Activated T-cell treated with anti-CD3 and anti-CD28 coated beads for 24 hours (primary cell): ENCODE data around the gene AADAC.
"Not testable (repeated sequence)": the region's sequence is repeated elsewhere in the genome, so short reads cannot be mapped to it uniquely, and the experiment has no call there.

Experiments used
- DNase-seq: peaks from one replicate; pipeline ENCODE4 v3.0.0-alpha.2; 2020; ENCODE audit warnings: low read depth

The AADAC gene

GRCh38 chr3:151813799-151814198 is at the start of gene AADAC:
AADAC (plus strand) TSS chr3:151814116; CDS start chr3:151814163, 47 bp downstream.
- no peak for DNase-seq

GRCh38 chr3:151764699-151765098 is 49.2 kb upstream of the AADAC start:
- not testable (repeated sequence) for DNase-seq

- no peak for DNase-seq
Measured at GRCh38 chr3:151765685-151766084, 48.2 kb upstream of the AADAC start.

- DNase-seq = no peak
Measured at GRCh38 chr3:151766454-151766853, 47.5 kb upstream of the AADAC start.

- DNase-seq = no peak
Measured at GRCh38 chr3:151768393-151768930, 45.5 kb upstream of the AADAC start.

- DNase-seq = no peak
Measured at GRCh38 chr3:151769175-151769574, 44.7 kb upstream of the AADAC start.

- no peak for DNase-seq
Measured at GRCh38 chr3:151770956-151771355, 43.0 kb upstream of the AADAC start.

- DNase-seq = no peak
Measured at GRCh38 chr3:151772825-151773480, 41.0 kb upstream of the AADAC start.

- no peak for DNase-seq
Measured at GRCh38 chr3:151774235-151774634, 39.7 kb upstream of the AADAC start.

GRCh38 chr3:151774910-151775309 is 39.0 kb upstream of the AADAC start:
- no peak for DNase-seq

GRCh38 chr3:151775314-151776258 is 38.3 kb upstream of the AADAC start:
- DNase-seq = no peak

GRCh38 chr3:151776259-151776740 is 37.6 kb upstream of the AADAC start:
- no peak for DNase-seq

GRCh38 chr3:151777880-151778279 is 36.0 kb upstream of the AADAC start:
- no peak for DNase-seq

GRCh38 chr3:151787626-151788025 is 26.3 kb upstream of the AADAC start:
- DNase-seq = no peak

GRCh38 chr3:151788401-151788800 is 25.5 kb upstream of the AADAC start:
- no peak for DNase-seq

- no peak for DNase-seq
Measured at GRCh38 chr3:151789853-151790463, 24.0 kb upstream of the AADAC start.

- not testable (repeated sequence) for DNase-seq
Measured at GRCh38 chr3:151790763-151791162, 23.2 kb upstream of the AADAC start.

GRCh38 chr3:151792411-151792810 is 21.5 kb upstream of the AADAC start:
- DNase-seq = no peak

- no peak for DNase-seq
Measured at GRCh38 chr3:151793636-151794035, 20.3 kb upstream of the AADAC start.

GRCh38 chr3:151794080-151794479 is 19.8 kb upstream of the AADAC start:
- DNase-seq = no peak

GRCh38 chr3:151795276-151795675 is 18.6 kb upstream of the AADAC start:
- no peak for DNase-seq

GRCh38 chr3:151796105-151796680 is 17.7 kb upstream of the AADAC start:
- DNase-seq = no peak
